ENCODE measurements around the gene PXDN.

PXDN gene

DNA sequence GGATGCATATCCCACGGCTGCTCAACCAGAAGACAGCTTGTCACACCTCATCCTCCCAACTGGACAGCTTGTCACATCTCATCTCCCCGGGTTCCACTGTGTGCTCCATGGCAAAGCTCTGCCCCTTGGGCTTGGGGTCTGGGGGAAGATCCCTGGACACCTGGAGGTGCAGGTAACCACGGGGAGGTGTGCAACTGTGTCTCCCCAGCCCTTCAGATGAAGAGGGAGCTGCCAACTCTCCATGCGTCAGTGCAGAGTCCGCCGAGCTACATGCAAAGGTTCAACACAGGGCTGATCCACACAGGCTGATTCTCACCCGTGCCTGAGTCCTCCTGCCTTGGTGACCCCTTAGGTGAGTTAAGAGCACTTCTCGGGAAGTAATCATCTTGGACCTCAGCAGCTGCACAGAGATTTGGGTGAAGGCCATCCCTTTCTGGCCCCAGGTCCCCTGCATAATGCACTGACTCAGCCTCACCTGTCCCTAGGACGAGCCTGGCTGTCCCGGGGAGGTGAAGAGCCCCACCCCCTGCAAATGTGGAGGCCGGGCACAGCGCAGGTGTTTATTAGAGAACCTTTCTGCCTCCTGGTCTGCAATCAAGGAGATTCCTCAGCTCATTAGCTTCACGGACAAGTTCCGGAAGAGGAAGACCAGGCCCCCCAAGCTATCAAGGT, 157.9 kb downstream of the PXDN start:
- no peak for DNase-seq
- in situ Hi-C loops (cut with MboI; ENCODE audit: low pct_unique_long_range_greater_than_20kb, low sequenced_read_pairs): no loop called here

DNA sequence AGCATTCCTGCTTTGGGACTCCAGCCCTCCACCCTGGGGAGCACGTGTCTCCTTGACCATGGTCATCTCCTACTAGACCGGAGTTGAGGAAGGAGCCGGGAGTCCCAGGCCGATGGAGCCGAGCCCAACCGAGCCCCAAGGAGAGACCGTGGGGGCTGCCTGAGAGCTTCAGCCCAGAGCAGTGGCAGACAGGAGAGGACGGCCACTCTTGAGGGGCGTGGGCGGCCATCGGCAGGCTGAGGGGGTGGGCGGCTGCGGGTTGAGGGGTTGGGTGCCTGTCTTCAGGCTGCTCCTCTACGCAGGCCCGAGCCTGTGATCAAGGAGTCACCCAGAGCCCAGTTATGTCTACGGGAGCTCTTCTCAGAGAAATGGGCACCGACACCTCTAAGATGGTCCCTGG, 158.7 kb downstream of the PXDN start:
- in situ Hi-C loops (cut with MboI; ENCODE audit: low pct_unique_long_range_greater_than_20kb, low sequenced_read_pairs): no loop called here
- no peak for DNase-seq

DNA sequence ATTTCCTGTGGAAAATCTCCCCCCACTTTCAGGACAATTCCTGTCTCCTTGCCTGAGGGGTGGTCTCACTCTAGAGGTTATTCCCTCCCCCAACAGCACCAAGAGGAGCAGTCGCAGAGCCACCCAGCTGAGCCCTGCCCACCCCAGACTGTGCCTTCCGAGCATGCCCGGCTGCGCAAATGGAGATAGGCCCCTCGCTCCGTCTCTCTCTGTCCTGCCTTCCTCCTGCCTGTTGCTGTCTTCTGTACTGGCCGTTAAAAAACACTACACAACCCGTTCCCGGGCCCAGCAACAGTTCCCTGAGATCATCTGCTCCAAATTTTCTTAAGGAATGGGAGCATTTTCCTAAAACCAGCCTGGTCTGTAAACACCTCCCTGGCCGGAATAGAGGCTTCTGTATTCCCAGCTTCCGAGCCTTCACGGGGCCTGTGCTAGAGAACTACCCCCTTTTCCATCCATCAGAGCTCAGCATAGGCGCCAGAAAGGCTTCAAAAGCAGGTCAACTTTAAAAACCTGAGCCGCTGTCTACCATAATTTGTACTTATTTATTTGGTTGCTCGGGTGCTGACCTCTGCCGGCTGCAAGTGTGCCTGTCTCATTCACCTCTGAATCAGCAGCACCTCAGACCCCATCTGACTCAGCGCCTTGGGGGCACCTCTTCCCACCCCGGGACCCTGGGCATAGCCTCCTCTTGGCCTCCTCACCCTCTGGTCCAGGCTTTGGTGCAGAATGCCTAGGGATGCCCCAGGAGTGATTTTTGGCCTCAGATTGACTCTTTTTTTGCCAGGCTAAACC, 159.4 kb downstream of the PXDN start:
- DNase-seq: no peak
- in situ Hi-C loops (cut with MboI; ENCODE audit: low pct_unique_long_range_greater_than_20kb, low sequenced_read_pairs): no loop called here

DNA sequence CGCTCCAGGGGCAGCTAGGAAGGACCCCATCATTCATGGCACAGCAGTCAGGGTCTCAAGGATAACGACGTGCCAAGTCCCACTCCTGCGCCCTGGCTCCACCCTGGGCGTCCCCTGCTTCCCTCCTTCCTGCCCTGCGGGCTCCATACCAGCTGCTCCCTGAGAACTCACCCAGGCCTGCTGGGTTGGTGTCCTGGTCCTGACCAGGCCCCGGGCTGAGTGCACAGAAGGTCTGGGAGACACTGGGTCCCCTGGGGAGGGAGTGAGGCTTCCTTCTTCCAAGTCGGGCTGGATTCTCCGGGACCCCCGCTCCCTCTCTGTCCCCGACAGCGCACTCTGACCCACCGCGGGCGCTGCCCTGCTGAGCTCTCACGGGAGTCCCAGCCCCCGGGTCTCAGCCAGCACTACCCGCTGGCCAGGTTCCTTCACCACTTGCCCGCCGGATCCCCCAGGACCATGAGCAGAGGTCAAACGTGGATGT, 160.2 kb downstream of the PXDN start:
- no peak for DNase-seq
- in situ Hi-C loops (cut with MboI; ENCODE audit: low pct_unique_long_range_greater_than_20kb, low sequenced_read_pairs): no loop called here

DNA sequence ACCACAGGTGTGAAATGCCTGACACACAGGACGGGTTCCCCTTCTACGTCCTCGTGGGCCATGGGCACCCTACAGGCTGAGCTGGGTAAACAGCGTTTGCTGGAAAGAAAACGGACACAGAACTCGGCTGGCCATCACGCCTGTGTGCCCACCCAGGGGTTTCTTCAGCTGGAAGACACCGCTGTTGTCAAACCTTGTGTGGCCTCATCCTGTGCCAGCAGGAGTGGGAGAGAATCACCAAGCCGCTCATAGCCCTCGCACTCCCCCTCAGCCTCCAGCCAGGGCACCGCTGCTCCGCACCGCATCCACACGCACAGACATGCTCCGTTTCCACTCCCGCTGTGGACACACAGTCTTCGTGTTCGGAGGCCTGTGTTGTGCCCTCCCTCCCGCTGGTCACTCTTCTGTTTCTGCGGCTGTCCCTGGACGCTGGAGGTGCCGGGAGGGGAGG, 161.4 kb downstream of the PXDN start:
- DNase-seq: no peak
- in situ Hi-C loops (cut with MboI; ENCODE audit: low pct_unique_long_range_greater_than_20kb, low sequenced_read_pairs): no loop called here

DNA sequence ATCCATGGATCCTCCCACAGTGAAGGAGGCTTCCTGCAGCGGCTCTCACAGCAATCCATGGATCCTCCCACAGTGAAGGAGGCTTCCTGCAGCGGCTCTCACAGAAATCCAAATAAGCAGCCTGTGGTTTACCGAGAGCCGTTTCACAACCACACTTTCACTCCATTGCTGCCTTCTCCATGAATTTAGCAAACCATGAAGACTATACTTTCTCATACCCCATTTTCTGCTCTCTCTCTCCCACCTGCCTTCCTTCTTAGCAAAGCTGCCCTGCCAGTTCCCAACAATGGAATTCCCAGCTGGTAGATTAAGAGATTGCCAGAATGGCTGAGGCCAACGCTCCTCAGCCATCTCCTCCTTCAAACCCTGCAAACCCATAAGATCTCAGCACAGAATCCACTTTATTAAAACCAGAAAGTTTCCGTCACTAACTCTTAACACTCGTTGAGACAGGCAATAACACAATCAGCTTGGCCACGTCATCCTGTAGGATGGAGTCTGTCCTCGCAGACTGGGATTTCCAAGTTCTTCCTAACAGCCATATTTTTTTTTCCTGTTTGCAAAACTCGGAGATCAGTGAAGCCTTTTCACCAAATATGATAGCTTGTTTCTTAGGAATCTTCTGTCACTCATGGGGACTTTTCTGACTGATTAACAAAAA, 162.2 kb downstream of the PXDN start:
- in situ Hi-C loops (cut with MboI; ENCODE audit: low pct_unique_long_range_greater_than_20kb, low sequenced_read_pairs): no loop called here

More for the DNA sequence above, 162.2 kb downstream of the PXDN start:
- no peak for DNase-seq
